Measurements from ENCODE around the gene CDH12.

DNA sequence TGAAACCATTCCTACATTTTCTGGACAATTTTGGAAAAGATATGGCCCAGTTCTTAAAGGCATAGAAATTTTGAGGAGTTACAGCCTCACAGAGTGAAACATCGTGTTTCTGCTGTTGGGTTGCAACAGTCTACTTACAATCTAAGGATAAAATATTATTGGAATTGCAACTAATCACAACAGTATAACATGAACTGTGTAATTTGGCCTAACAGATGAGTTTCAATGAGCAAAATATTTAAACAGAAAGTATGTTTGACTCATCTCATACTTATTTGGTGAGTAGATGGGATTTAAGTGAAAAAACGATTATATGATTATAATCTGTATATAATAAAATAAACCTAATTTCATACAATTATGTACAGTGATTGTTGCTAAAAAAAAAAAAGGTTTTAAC is 1061.8 kb downstream of the CDH12 start:
- TF ChIP-seq EZH2phosphoT487 (IDR thresholded peaks at IDR 0.05; ENCODE audit: borderline replicate concordance), result no peak
- TF ChIP-seq EZH2 (IDR thresholded peaks at IDR 0.05), result no peak
- TF ChIP-seq, protein P1, sequence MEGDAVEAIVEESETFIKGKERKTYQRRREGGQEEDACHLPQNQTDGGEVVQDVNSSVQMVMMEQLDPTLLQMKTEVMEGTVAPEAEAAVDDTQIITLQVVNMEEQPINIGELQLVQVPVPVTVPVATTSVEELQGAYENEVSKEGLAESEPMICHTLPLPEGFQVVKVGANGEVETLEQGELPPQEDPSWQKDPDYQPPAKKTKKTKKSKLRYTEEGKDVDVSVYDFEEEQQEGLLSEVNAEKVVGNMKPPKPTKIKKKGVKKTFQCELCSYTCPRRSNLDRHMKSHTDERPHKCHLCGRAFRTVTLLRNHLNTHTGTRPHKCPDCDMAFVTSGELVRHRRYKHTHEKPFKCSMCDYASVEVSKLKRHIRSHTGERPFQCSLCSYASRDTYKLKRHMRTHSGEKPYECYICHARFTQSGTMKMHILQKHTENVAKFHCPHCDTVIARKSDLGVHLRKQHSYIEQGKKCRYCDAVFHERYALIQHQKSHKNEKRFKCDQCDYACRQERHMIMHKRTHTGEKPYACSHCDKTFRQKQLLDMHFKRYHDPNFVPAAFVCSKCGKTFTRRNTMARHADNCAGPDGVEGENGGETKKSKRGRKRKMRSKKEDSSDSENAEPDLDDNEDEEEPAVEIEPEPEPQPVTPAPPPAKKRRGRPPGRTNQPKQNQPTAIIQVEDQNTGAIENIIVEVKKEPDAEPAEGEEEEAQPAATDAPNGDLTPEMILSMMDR (IDR thresholded peaks at IDR 0.05 in 2 of 3, conservative IDR thresholded peaks at IDR 0.05 in 1 of 3; ENCODE audit: borderline replicate concordance in 1 of 3, insufficient read depth in 1 of 3, low read depth in 2 of 3, low read length in 2 of 3), result no peak
- TF ChIP-seq POLR2AphosphoS5 (IDR thresholded peaks at IDR 0.05; ENCODE audit: low read depth, low read length), result no peak
- TF ChIP-seq RAD21 (IDR thresholded peaks at IDR 0.05; ENCODE audit: low read depth), result no peak
- no peak for TF ChIP-seq YY1 (IDR thresholded peaks at IDR 0.05; ENCODE audit: extremely low read depth, insufficient replicate concordance, low read depth, low read length)
- no peak for TF ChIP-seq POLR2A (IDR thresholded peaks at IDR 0.05; ENCODE audit: borderline replicate concordance, extremely low read depth, insufficient read depth, insufficient read length)
- no peak for TF ChIP-seq CBX3 (IDR thresholded peaks at IDR 0.05; ENCODE audit: low read depth)
- TF ChIP-seq, protein P2, sequence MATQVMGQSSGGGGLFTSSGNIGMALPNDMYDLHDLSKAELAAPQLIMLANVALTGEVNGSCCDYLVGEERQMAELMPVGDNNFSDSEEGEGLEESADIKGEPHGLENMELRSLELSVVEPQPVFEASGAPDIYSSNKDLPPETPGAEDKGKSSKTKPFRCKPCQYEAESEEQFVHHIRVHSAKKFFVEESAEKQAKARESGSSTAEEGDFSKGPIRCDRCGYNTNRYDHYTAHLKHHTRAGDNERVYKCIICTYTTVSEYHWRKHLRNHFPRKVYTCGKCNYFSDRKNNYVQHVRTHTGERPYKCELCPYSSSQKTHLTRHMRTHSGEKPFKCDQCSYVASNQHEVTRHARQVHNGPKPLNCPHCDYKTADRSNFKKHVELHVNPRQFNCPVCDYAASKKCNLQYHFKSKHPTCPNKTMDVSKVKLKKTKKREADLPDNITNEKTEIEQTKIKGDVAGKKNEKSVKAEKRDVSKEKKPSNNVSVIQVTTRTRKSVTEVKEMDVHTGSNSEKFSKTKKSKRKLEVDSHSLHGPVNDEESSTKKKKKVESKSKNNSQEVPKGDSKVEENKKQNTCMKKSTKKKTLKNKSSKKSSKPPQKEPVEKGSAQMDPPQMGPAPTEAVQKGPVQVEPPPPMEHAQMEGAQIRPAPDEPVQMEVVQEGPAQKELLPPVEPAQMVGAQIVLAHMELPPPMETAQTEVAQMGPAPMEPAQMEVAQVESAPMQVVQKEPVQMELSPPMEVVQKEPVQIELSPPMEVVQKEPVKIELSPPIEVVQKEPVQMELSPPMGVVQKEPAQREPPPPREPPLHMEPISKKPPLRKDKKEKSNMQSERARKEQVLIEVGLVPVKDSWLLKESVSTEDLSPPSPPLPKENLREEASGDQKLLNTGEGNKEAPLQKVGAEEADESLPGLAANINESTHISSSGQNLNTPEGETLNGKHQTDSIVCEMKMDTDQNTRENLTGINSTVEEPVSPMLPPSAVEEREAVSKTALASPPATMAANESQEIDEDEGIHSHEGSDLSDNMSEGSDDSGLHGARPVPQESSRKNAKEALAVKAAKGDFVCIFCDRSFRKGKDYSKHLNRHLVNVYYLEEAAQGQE (IDR thresholded peaks at IDR 0.05; ENCODE audit: low read depth), result no peak
- no peak for TF ChIP-seq ZNF274 (IDR thresholded peaks at IDR 0.05; ENCODE audit: low read depth, low read length)
- TF ChIP-seq SP1 (IDR thresholded peaks at IDR 0.05; ENCODE audit: low read depth), result no peak
- TF ChIP-seq JUND (IDR thresholded peaks at IDR 0.05), result no peak
- TF ChIP-seq SRF (IDR thresholded peaks at IDR 0.05; ENCODE audit: low read depth), result no peak
- TF ChIP-seq SIN3A (IDR thresholded peaks at IDR 0.05; ENCODE audit: low read depth), result no peak
